Endothelial cell of umbilical vein (primary cell): ENCODE results near the gene UCKL1. TPM values are rescaled to one million over a fixed set of nuclear protein-coding genes. Genes with fewer than 3 reads are reported as not detected.

Source experiments
- BruUV-seq: library from RNA; stranded (reverse); fragments of 400-500 nt; replicated peaks from 2 replicates; lab custom pipeline; 2021; lab: Mats Ljungman, UMichigan
- CTCF ChIA-PET: fragments of 300-600, 350-600 bp; sonication (Branson Sonifier 250); formaldehyde crosslinking; loops from one replicate; lab custom pipeline; 2021; ENCODE audit warnings: antibody characterized with exemption, inconsistent platforms; lab: Charles Lee
- POLR2A ChIA-PET: fragments of 300-600, 350-600 bp; sonication (Branson Sonifier 250); formaldehyde crosslinking; loops from one replicate; lab custom pipeline; 2021; ENCODE audit warnings: antibody characterized with exemption, inconsistent platforms; lab: Charles Lee
- DNase-seq: peaks from one replicate; pipeline ENCODE4 v3.0.0-alpha.2; 2011; ENCODE audit warnings: low read depth, low spot score
- FAIRE-seq: peaks from 2 replicates; lab custom pipeline; 2011; peaks lifted over from hg19 to GRCh38; lab: Jason Lieb, UNC
- H2AFZ ChIP-seq: 2 replicates; pipeline ENCODE4 v1.6.0; 2012; ENCODE audit warnings: low read depth, low read length, control low read depth, inconsistent platforms
- H3K27ac ChIP-seq: 2 replicates; pipeline ENCODE4 v1.5.1; 2011; ENCODE audit warnings: low read depth, mild to moderate bottlenecking, control low read depth, low read length, moderate library complexity; ENCODE audit not compliant: insufficient read depth
- H3K27me3 ChIP-seq, 2 experiments: 2 replicates each; pipeline versions ENCODE4 v1.6.0 to v1.6.1; 2011; ENCODE audit warnings: low read length in 2 of 2, mixed read lengths in 1 of 2; ENCODE audit not compliant: control insufficient read depth in 2 of 2, insufficient read depth in 2 of 2
- H3K36me3 ChIP-seq, 2 experiments: 2 replicates in 1 of 2; 3 replicates in 1 of 2; pipeline ENCODE4 v1.5.1; 2011; ENCODE audit warnings: low read length in 2 of 2, mild to moderate bottlenecking in 1 of 2, moderate library complexity in 1 of 2; ENCODE audit not compliant: control insufficient read depth in 2 of 2, insufficient read depth in 2 of 2; ENCODE audit errors: extremely low read depth in 1 of 2
- H3K4me1 ChIP-seq: 3 replicates; pipeline ENCODE4 v1.5.1; 2011; ENCODE audit warnings: mild to moderate bottlenecking, low read length; ENCODE audit not compliant: control insufficient read depth, insufficient read depth; ENCODE audit errors: extremely low read depth
- H3K4me2 ChIP-seq: 2 replicates; pipeline ENCODE4 v1.6.1; 2011; ENCODE audit warnings: low read length, control low read depth, mixed read lengths; ENCODE audit not compliant: insufficient read depth
- H3K4me3 ChIP-seq, 3 experiments: fragments of 200-600 bp in 1 of 3; sonication (generic), shearing (Covaris generic) in 1 of 3; replicated peaks in 1 of 3; 2 replicates each; pipeline ENCODE4 v1.5.1; 2011 to 2016; ENCODE audit warnings: control low read depth in 3 of 3, low read length in 3 of 3, mild to moderate bottlenecking in 2 of 3, inconsistent platforms in 1 of 3, low read depth in 1 of 3, moderate library complexity in 1 of 3; ENCODE audit not compliant: insufficient read depth in 1 of 3
- H3K79me2 ChIP-seq: 2 replicates; pipeline ENCODE4 v1.6.0; 2012; ENCODE audit warnings: low read length, inconsistent platforms; ENCODE audit not compliant: control insufficient read depth, insufficient read depth
- H3K9ac ChIP-seq: replicated peaks from 2 replicates; pipeline ENCODE3; 2011; ENCODE audit warnings: low read length, control low read depth; ENCODE audit not compliant: insufficient read depth; ENCODE audit errors: extremely low read depth
- H3K9me1 ChIP-seq: replicated peaks from 3 replicates; pipeline ENCODE4 v1.6.0; 2011; ENCODE audit warnings: mild to moderate bottlenecking, low read length; ENCODE audit not compliant: control insufficient read depth, insufficient read depth; ENCODE audit errors: extremely low read depth
- H3K9me3 ChIP-seq: replicated peaks from 2 replicates; pipeline ENCODE4 v1.5.1; 2012; ENCODE audit warnings: low read length, inconsistent platforms; ENCODE audit not compliant: control insufficient read depth, insufficient read depth
- H4K20me1 ChIP-seq: replicated peaks from 2 replicates; pipeline ENCODE3; 2011; ENCODE audit warnings: mild to moderate bottlenecking, low read length; ENCODE audit not compliant: control insufficient read depth, insufficient read depth; ENCODE audit errors: extremely low read depth
- CTCF ChIP-seq, 2 donors: IDR thresholded peaks; 1 replicate in 1 of 2; 2 replicates in 1 of 2; pipeline ENCODE4 v1.5.1; 2011; ENCODE audit warnings: low read length in 2 of 2, mild to moderate bottlenecking in 2 of 2, moderate library complexity in 2 of 2, control low read depth in 1 of 2, inconsistent platforms in 1 of 2, low read depth in 1 of 2; ENCODE audit not compliant: insufficient read depth in 1 of 2; ENCODE audit errors: extremely low read depth in 1 of 2
- EZH2 ChIP-seq: IDR thresholded peaks from 2 replicates; pipeline ENCODE4 v1.6.1; 2012; ENCODE audit warnings: borderline replicate concordance, low read depth, mild to moderate bottlenecking, moderate library complexity, low read length, inconsistent platforms; ENCODE audit not compliant: severe bottlenecking
- FOS ChIP-seq: IDR thresholded peaks from 2 replicates; pipeline ENCODE4 v1.6.1; 2011; ENCODE audit warnings: mild to moderate bottlenecking, low read length, moderate library complexity, borderline replicate concordance; ENCODE audit not compliant: insufficient read depth
- GATA2 ChIP-seq: IDR thresholded peaks from 2 replicates; pipeline ENCODE4 v1.7.0; 2011; ENCODE audit warnings: low read depth, mild to moderate bottlenecking, moderate library complexity, mixed read lengths, low read length; ENCODE audit not compliant: insufficient read length, insufficient read depth
- JUN ChIP-seq: IDR thresholded peaks from 2 replicates; pipeline ENCODE4 v1.6.1; 2011; ENCODE audit warnings: borderline replicate concordance, low read depth; ENCODE audit not compliant: insufficient read length, insufficient read depth
- MAX ChIP-seq: IDR thresholded peaks from 2 replicates; pipeline ENCODE4 v1.6.1; 2011; ENCODE audit not compliant: insufficient read depth, insufficient read length
- MYC ChIP-seq: IDR thresholded peaks from one replicate; pipeline ENCODE4 v1.6.1; 2011; ENCODE audit warnings: mild to moderate bottlenecking, low read depth, low read length
- POLR2A ChIP-seq: IDR thresholded peaks from 2 replicates; pipeline ENCODE4 v1.6.1; 2012; ENCODE audit warnings: low read depth, mild to moderate bottlenecking, control low read depth, low read length
- POLR2AphosphoS5 ChIP-seq: IDR thresholded peaks from 2 replicates; pipeline ENCODE4 v1.6.1; 2012; ENCODE audit warnings: low read depth, mild to moderate bottlenecking, control low read depth, low read length, moderate library complexity; ENCODE audit not compliant: insufficient read depth
- dilution Hi-C: fragments of 300-500 bp; cut with MboI; formaldehyde crosslinking; loops from one replicate; pipeline ENCODE4 v1.15.0; 2019; ENCODE audit warnings: low sequenced_read_pairs; ENCODE audit not compliant: extremely low pct_ligation_motif_present
- intact Hi-C: fragments of 100-400 bp; cut with micrococcal nuclease; formaldehyde crosslinking; loops from one replicate; pipeline ENCODE4 v1.10.0; 2022
- polyA plus RNA-seq, 4 experiments: library from polyadenylated mRNA; depleted of rRNA in 3 of 4; stranded (reverse) in 3 of 4; unstranded in 1 of 4; fragments of >200 nt; gene quantifications; 2 replicates each; pipeline versions ENCODE4 v1.2.1 to v1.2.3, GENCODE V29; 2011 to 2012; ENCODE audit warnings: missing spikeins in 1 of 4
- total RNA-seq: library from RNA; stranded (reverse); gene quantifications from 2 replicates; pipeline ENCODE4 v1.2.3, GENCODE V29; 2021

Gene UCKL1
- total and polyA plus RNA-seq, 2 donors (not counting 3 experiments of a cell fraction or from before 2014, with no cell fraction given) = 51.1 to 78.8 TPM

GRCh38 chr20:63980806-63981728 lies 24.9 kb upstream of the UCKL1 start, which contains the start of gene PRPF6:
Gene PRPF6 (plus strand): TSS chr20:63981132. CDS start chr20:63981246, 114 bp downstream.
- no peaks in the 10 kb centered on the region for H4K20me1 ChIP-seq
- no peaks in the 10 kb centered on the region for H3K9me3 ChIP-seq
- TF ChIP-seq CTCF (IDR thresholded peaks at IDR 0.05; ENCODE audit: extremely low read depth in 1 of 2, insufficient read depth in 1 of 2, low read depth in 1 of 2, low read length in 2 of 2) = peak; percentile 87 to 95
- TF ChIP-seq FOS = no peak
- no peak for TF ChIP-seq EZH2
- TF ChIP-seq MAX = peak; percentile 81
- no peak for TF ChIP-seq JUN
- peak; percentile 66 for TF ChIP-seq POLR2A
- TF ChIP-seq MYC = peak; percentile 86
- no peak for TF ChIP-seq GATA2
- TF ChIP-seq POLR2AphosphoS5 = peak; percentile 60
- no peaks in the 10 kb centered on the region for H3K9me1 ChIP-seq
- H3K27me3 ChIP-seq = no peaks in the 10 kb centered on the region
- peak within 1 kb of the TSS; percentile 70 for H2AFZ ChIP-seq
- peak within 1 kb of the TSS; percentile 25 to 67 (median 58) for H3K4me3 ChIP-seq
- POLR2A ChIA-PET = interaction anchor here (0.6 to 0.7 kb wide), 3 partner anchors 9 to 619 kb away, joined by 3 read pairs; no protein-coding TSS in a partner anchor
- dilution Hi-C loops = no loop called here
- peaks cover 16% of the 10 kb centered on the region for H3K79me2 ChIP-seq
- BruUV-seq = TSS peak; percentile 64
- H3K27ac ChIP-seq = peak within 1 kb of the TSS; percentile 6
- peak; percentile 97 for FAIRE-seq
- peak; percentile 94 for DNase-seq
- H3K4me2 ChIP-seq = peak within 1 kb of the TSS; percentile 74
- CTCF ChIA-PET = interaction anchor here (0.6 to 4.2 kb wide), 30 partner anchors 9 to 485 kb away, joined by 3 to 34 read pairs (median 5); partner anchors contain the start of genes LKAAEAR1, OPRL1, PPDPF and PTK6
- H3K4me1 ChIP-seq = peaks cover 20% of the 10 kb centered on the region
- peak within 1 kb of the TSS; percentile 51 for H3K9ac ChIP-seq
- intact Hi-C loops = loop anchor here (1.0 kb wide), 4 partner anchors 58 to 139 kb away; partner anchors contain the start of gene TCEA2
- H3K36me3 ChIP-seq = peaks cover 3 to 10% of the 10 kb centered on the region in 2 experiments
